GM12874 (cell line): ENCODE results near the gene EPHA3.
A peak's percentile ranks its signal among the peaks of the same experiment; 100 is the strongest.

ENCODE experiments used
- TF ChIP-seq, protein P1 (sequence below): IDR thresholded peaks from 2 replicates; pipeline ENCODE4 v1.5.1; 2011; ENCODE audit warnings: low read depth, mild to moderate bottlenecking, control low read depth, low read length, moderate library complexity; ENCODE audit not compliant: insufficient read depth

EPHA3 gene

DNA sequence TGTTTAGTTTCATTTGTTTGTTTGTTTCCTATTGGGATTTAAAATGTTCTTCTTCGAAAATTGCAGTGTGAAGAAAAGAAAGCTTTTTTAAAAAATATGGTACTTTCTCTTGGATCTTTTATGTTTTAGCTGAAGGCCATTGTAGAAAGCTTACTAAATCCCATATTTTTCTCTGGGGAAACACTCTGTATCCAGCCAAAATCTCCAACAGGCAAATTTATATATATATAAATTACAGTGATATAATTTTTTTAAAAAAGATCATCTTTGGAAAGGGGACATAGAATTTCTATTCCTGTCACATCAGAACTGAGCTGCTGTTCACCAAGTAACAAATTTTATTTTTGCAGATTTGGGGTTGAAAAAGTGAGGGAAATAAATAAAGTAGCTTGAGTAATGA, 19.6 kb upstream of the EPHA3 start:
- TF ChIP-seq, protein P1, sequence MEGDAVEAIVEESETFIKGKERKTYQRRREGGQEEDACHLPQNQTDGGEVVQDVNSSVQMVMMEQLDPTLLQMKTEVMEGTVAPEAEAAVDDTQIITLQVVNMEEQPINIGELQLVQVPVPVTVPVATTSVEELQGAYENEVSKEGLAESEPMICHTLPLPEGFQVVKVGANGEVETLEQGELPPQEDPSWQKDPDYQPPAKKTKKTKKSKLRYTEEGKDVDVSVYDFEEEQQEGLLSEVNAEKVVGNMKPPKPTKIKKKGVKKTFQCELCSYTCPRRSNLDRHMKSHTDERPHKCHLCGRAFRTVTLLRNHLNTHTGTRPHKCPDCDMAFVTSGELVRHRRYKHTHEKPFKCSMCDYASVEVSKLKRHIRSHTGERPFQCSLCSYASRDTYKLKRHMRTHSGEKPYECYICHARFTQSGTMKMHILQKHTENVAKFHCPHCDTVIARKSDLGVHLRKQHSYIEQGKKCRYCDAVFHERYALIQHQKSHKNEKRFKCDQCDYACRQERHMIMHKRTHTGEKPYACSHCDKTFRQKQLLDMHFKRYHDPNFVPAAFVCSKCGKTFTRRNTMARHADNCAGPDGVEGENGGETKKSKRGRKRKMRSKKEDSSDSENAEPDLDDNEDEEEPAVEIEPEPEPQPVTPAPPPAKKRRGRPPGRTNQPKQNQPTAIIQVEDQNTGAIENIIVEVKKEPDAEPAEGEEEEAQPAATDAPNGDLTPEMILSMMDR: no peak

DNA sequence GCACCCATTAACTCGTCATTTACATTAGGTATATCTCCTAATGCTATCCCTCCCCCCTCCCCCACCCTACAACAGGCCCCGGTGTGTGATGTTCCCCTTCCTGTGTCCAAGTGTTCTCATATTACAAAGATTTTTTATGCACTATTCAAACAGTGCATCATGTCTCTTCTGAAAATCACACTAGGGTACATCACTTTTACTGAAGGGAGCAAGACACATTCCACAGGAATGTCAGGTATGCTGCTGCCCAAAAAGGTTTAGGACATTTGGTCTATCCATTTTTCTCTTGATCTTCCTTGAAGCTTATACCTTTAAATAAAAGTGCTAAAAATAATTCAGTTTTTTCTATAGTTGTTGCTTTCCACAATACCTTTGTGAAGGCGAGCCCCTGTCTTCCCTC, 9.2 kb upstream of the EPHA3 start:
- TF ChIP-seq, protein P1: no peak

DNA sequence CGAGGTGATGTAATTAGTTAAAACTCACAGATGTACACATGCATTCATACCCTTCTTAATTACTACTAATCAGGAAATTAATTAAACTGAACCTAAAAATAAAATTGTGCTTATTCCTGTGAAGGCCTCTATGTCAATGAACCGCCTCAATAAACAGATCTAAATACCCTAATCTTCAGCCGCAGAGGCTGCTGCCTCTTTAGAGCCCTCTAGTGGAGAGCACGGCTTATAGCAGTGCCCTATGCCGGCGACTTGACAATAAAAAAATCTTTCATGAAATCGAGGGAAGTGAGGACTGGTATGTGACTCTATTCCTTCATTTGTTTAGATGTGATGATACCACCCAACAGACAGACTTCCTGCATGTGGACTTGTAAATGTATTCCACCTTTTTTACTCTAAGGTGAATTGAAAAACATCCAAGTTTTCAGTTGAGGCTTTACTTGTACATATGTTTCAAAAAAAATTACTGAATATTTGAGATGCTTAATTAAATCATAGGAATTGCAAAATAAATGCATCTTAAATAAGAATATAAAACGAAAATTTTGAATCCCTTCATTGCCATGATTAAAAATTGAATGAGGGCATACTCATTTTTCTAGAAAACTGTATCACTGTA, 8.3 kb upstream of the EPHA3 start:
- TF ChIP-seq, protein P1: peak; percentile 80

DNA sequence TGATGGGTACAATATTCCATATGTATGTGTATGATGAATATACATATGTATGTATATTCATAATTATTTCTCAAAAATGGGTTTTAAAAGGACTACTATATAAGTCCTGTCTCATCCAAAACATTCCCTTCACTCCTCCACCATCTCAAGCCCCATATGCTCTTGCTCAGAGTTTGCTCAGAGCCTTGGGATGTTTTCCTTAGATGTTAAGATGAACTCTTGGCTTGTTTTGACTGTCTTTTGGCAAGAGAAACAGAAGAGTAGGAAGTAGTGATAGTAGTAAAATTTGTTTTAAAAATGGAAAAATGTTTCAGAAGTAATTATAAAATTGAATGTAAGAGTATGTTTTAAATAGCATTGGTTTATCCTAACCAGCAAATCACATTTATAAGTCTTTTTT, 6.2 kb upstream of the EPHA3 start:
- TF ChIP-seq, protein P1: no peak

DNA sequence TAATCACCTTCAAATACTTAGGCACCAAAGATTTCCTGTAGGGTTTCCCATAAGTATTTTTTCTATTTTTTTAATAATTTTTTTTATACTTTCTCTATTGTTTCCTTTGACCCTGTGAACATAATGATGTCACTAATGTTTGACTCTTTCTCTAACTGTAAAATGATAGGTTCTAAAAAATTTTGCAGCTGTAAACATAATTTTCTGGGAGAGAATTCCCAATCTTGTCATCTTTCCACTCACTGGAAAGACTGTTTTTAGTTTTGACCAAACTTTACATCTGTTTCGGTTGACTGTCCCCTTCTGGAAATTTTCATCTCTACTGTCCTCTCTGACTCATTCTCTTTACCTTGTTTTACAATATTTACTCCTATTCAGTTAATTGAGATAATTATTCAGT, 5.5 kb upstream of the EPHA3 start:
- TF ChIP-seq, protein P1: no peak

DNA sequence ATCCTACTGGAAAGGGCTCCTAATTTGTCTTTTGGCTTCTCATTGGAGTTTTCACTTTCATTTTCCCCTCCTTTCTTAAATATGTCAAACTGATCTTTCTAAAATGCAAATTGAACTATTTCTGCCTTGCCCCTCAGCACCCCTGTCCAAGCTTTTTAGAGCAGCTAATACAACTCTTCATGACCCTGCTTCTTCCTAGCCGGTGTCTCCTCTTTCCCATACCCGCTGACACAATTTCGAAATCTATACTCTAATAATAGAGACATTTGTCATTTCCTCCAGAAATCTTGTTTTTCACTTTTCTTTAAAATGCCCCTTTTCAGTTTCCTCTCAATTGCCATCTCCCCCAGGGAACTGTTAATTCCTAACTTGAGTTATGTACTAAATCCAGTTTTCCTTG, 2.9 kb upstream of the EPHA3 start:
- TF ChIP-seq, protein P1: no peak

DNA sequence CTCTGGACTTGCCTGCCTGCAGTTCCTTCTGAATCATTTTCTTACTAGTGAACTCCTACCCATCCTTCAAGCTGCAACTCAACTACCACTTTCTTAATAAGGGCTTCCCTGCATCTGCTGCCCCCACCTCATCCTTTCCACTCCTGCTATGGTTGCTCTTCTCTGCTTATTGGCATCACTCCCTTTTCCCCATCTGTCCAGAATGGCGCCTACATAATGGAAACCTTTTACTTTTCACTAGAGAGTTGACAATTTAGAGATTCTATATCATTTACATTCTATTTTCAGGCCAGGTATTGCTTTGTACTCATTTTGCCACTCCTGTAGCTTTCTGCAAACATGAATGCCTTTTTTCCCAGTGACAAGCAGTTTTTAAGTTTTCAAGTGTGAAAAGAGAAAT, 1.9 kb upstream of the EPHA3 start:
- TF ChIP-seq, protein P1: no peak

DNA sequence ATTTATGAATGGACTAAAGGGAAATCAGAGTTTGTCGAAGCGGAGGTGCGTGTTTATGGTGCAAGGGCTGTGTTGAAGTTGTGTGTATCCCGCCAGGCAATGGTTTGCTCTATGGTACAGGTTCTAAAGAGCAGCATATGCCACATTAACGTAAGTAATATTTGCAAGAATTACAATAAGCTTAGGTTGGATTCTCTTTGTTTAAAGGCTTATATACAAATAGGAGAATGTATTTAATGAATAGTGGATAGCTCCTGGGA, 800 bp downstream of the EPHA3 start:
- TF ChIP-seq, protein P1: no peak
